GM21576 (cell line): ENCODE results near the gene CHADL.
A peak's percentile ranks its signal among the peaks of the same experiment; 100 is the strongest.
"Not testable (repeated sequence)": the region's sequence is repeated elsewhere in the genome, so short reads cannot be mapped to it uniquely, and the experiment has no call there.

ENCODE experiments used
- ATAC-seq: cut with Tn5 transposase; IDR thresholded peaks from one replicate; pipeline ENCODE4 v1.9.1; 2021; ENCODE audit warnings: mild to moderate bottlenecking, moderate library complexity; ENCODE audit not compliant: unreplicated experiment

Gene CHADL, protein sequence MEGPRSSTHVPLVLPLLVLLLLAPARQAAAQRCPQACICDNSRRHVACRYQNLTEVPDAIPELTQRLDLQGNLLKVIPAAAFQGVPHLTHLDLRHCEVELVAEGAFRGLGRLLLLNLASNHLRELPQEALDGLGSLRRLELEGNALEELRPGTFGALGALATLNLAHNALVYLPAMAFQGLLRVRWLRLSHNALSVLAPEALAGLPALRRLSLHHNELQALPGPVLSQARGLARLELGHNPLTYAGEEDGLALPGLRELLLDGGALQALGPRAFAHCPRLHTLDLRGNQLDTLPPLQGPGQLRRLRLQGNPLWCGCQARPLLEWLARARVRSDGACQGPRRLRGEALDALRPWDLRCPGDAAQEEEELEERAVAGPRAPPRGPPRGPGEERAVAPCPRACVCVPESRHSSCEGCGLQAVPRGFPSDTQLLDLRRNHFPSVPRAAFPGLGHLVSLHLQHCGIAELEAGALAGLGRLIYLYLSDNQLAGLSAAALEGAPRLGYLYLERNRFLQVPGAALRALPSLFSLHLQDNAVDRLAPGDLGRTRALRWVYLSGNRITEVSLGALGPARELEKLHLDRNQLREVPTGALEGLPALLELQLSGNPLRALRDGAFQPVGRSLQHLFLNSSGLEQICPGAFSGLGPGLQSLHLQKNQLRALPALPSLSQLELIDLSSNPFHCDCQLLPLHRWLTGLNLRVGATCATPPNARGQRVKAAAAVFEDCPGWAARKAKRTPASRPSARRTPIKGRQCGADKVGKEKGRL

DNA sequence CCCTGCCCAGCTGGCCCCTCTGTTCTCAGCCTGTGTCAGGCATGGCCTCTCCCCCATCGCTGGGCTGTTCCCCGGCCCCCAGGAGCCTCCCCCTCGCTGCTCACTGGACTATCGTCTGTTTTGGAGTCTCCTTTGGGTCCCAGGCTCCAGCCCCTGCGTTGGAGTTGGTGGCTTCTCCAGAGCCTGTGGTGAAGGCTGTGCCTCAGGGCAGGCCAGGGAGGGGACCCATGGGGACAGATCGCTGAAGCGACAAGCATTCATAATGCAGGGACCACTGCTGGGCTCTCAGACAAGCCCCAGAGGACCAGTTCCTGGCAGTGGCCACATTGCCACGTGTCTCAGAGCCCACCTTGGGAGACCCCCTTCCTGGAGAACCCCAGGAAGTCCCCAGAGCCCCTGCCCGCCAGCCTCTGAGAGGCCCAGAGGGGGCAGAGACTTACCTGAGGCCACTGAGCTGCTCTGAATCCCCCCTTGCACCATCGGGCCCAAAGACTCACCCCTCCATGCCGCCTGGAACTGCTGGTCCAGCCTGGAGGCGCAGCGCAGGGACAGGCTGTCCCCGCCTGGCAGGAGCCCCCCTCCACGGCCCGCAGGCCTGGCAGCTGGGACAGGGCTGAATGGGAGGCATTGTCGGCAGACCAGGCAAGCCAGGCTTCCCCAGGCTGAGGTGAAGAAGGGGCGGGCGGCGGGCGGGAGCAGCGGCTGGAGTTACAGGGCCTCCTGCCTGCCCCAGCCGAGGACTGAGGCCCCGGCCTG lies at the start of gene CHADL:
Gene CHADL, minus strand, starts transcription at position 555 of the 756 bp plus-strand sequence. Its CDS starts 50 bp downstream, at position 505.
- no peak for ATAC-seq

DNA sequence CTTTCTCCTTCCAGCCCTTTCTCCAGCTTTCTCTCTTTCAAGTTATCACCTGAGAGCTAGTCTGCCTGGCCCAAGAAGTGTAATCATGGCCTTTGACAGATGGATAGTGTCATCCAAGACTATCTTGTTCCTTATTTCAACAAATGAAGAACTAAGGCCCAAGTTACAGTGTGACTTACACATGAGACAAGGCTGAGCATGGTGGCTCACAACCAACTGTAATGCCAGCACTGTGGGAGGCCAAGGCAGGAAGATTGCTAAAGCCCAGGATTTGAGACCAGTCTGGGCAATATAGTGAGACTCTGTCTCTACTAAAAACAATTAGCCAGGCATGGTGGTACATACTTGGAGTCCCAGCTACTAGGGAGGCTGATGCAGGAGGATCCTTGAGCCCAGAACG lies 48.9 kb upstream of the CHADL start:
- ATAC-seq = no peak

DNA sequence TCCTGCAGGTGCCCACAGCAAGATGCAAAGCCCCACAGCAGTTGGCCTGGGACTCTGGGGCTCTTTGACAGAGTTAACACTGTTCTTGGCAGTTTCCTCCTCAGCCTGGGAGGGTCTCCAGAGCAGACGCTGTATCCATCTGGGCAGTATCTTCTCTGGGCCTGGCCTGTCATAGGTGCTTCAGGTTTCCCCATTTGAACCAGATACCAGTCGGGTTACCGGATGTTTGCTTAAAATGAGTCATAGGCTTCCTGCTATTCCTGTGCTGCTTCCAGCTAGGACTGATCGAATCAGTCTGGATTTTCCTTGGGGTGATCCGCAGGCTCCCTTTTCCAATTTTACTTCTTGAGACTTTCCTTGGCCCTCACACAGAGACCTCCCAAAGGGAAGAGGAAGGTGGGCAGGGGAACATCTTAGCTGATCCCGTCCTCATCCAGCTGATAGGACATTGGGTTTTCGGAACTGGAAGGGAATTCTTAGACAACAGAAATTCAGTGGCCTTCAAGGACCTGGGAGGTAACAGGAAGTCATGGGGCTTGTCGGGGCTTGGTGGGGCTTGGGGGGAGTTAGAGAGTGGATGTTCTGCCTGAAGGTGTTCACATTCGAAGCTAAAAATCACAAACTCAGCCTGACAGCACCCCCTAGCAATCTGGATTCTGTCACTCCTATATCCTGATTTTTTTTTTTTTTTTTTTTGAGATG lies 47.7 kb upstream of the CHADL start:
- no peak for ATAC-seq

DNA sequence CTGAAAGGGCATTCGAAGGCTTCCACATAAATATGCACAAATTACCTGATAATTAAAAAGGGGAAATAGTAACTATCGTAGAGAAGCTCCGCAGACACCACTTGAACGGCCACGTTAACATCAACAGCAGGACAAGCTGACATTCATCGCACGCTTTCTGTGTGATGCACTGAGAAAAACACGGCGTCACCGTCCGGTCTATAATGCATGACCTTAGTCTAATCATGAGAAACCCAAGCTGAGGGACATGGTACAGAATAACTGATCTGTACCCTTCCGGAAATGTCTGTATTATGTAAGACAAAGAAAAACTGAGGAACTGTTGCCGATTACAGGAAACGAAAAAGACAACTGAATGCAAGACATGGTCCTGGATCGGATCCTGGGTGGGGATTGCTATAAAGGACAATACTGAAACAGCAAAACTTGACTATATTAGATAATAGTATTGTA lies 45.9 kb upstream of the CHADL start:
- ATAC-seq = peak; percentile 13

DNA sequence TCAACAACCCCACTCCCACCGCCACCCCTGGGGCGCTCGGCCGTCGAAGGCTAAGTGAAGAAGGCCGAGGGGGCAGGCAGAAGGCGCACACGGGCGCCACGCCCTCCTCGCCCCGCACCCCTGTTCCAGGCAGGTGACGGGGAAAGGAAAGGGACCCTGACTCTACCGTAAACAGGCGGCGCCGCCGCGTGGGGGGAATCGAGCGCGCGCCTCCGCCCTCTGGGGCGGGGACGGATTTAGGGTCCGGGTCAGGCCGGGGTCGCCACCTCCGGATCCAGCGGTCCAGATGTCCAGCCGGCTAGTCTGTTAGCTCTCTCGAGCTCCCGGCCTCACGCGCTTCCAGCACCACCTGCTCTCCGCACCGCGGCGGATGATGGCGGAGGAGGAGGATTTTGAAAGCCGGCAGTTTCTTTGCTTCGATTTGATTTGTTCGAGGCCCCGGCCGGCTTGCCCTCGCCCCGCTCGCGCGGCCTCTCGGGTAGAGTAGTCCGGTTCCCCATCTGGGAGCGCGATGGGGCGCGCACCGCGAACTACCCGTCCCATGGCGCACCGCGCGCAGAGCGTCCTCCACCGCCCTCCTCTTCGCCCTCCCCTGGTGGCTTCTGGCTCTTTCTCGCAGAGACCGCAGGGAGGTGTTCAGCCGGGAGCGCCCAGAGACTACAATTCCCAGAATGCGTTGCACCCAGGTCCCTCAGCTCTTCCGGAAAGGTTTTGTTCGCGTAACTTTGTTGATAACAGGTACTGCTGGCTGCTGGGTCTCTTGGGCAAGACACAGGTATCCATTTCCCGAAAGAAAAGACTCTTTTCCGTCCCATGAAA lies 45.3 kb upstream of the CHADL start, which contains the start of gene RANGAP1:
Gene RANGAP1, minus strand, starts transcription at position 368 of the 819 bp plus-strand sequence. CDS start 5,143 bp downstream, outside the sequence.
- peak; percentile 82 for ATAC-seq

DNA sequence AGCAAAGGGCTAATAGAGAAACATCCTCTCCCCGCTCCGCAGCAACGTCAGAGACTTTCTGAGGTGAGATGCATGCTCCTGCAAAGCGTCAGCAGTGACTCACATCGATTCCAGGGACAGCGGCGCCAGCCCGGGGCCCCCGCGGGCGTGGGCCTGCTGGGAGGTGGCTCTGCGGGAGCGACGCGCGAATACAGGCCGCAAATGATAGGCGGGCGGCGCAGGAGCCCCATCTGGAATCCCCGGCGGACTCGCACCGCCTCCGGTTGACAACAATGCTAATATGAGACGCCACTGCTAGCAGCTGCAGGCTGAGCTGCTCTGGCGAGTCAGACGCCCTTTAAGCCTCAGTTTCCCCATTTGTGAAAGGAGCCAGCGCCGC lies 44.7 kb upstream of the CHADL start:
- ATAC-seq = peak; percentile 16

DNA sequence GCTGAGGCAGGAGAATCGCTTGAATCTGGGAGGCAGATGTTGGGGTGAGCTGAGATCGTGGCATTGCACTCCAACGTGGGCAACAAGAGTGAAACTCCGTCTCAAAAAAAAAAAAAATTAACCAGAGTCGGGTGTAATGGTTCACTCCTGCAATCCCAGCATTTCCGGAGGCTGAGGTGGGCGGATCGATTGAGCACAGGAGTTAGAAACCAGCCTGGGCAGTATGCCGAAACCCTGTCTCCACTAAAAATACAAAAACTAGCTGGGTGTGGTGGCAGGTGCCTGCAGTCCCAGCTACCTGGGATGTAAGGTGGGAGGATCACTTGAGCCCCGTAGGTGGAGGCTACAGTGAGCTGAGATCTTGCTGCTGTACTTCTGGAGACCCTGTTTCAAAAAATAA lies 43.7 kb upstream of the CHADL start:
- ATAC-seq = no peak

DNA sequence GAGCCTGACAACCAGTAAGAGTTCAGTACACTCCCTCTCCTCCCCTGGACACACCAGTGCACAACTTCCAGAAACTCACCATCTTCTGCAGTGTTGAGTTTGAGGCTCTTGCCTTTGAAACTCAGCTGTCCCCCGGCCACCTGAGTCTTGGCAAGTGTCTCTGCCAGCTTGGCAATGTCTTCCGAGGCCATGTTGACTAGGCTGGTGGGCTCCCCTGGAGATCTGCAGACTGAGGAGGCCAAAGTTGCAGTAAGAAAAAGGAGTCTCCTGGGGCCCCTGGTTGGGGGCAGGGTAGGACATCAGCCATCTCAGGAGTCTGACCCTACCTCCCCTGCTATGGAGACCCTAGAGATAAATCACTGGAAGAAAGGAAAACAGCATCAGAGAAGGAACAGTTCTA lies 40.1 kb upstream of the CHADL start:
- ATAC-seq = no peak

DNA sequence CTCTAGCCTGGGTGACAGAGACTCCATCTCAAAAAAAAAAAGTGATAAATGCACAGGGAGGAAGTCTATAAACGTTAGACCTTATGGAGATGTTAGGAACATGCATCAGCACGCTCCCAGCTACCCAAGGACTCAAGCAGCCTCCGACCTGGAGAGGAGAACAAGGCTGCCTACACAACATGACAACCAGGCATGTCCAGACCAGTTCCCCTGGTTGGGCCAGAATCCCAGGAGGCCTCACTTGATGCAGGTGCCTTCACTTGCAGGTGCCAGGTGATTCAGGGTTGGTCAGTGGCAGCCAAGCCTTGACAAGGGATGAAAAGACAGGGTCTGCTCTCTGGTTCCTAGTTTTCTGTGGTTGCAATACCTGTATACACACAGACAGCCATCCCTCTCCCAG lies 39.3 kb upstream of the CHADL start:
- no peak for ATAC-seq

DNA sequence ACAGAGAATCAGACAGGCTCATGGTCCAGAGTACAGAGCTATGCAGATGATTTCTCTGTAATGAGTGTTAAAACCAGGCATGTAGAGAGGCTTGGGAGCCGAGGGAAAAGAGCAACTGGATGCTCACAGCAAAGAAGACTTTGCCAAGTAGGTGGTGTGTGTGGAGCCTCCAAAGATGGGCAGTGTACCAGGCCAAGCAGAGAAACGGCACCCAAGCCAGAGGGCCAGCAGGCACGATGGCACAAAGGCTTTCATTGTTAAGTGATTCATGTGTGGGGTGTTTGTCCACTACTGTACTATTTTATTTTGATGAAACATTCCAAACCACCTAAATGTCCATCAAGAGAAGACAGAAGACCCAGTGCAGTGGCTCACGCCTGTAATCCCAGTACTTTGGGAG lies 34.1 kb upstream of the CHADL start:
- ATAC-seq = no peak

DNA sequence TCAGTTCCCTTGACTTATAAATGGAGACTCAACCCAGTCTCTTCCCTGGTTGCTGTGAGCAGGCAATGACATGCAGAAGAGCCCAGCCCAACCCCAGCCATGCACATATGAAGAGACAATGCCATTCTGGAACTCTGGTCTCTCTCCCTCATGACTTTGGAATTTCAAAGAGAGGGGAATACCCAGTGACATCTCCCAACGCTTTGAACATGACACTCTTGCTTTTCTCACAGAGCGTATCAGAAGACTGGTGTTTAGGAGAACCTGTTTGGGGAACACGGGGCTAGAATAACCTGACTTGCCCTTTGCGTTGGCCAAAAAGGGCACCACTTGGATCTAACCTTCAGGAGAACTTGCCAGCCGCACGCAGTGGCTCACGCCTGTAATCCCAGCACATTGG lies 32.4 kb upstream of the CHADL start:
- ATAC-seq = no peak

DNA sequence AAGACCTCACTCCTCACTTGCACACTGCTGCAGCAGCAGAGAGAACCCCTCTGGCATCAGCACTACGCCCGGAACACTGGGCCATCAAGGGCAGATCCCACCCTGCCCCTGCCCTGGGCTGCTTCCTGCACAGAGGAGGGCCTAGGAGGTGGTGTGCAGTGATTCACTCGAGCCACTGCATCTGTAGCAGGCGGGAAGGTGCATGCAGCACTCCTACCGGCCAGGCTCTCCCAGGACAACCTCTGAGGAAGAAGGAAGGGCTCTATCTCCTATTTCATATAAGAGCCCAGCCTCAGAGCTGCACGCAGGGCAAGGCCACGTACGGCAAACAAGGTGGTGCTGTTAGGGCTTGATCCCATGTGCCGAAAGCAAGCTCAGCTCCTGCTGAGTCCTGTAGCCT lies 31.1 kb upstream of the CHADL start:
- no peak for ATAC-seq

DNA sequence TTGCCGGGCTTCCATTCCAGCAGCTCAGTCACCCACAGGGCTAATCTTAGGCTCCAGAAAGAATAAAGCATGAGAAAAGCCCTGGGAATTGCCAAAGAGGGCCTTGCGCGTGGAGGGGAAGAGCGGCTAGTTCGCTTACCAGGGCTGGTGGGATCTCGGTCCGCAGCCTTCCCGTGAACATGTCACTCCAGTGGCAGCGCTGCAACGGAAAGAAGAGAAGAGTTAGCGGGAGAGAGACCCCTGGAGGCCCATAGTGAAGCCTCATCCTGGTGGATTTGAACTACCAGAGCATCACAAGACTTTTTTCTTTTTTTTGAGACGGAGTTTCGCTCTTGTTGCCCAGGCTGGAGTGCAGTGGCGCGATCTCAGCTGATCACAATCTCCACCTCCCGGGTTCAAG lies 27.2 kb upstream of the CHADL start:
- ATAC-seq = no peak

DNA sequence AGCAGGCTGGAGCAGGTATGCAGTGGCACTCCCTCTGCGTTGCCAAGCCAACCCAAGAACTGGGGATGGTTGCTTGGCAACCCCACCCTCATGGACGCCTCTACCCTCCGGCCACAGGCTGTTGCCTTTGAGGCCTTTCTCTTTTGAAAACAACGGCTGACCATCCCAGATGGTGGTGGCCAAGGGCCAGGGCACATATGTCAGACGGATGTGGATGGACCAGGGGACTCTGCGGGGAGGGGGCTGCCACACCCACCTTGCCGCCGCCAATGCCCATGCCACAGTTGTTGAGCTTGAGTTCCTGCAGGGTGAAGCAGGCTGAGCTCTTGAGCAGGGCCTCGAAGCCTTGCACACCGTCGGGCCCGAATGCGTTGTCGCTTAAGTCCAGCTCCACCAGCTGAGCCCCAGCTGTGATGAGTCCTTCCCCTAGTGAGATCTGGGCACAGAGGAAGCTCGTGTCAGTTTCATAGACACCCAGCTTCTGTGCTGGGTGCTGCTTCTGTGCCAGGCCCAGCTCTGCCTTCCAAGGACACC lies 23.7 kb upstream of the CHADL start:
- ATAC-seq = no peak

DNA sequence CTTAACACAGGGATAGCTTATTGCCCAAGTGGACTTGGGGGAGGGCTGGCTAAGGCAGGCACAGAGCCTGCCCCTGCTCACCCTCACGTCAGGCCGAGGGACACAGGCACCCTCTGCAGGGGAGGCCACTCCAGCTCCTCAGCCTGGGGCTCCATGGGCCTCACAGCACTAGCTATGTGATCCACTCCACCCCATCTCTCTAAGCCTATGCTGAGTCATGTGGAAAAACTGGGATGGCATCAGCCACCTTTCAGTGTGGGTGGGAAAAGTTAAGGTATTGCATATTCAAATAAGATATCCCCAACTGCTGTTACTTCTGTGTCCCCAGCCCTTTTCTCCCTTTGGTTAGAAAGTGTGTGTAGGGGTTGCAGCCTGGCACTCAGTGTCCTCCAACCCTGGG lies 23.0 kb upstream of the CHADL start:
- ATAC-seq = no peak

DNA sequence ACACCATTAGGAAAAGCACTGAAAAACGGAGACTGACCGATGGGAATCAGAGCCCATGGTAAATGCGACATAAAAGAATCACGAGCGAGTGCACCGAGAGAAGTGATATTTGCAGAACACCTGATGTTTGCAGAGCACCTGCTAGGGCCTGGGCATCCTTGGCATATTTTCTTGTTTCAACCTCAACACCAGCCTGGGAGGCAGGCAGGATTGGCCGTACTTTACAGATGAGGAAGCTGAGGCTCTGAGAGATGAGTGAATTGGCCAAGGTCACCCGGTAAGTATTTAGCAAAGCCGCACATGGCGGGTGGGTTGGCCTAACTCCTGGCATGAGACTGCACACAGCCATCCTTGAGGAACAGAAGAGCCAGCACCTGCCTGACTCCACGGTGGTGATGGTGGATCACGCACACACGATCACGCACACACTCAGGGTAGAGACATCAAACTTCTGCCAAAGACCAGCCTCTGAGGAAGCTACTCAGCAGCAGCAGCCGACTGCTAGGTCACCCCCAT lies 21.6 kb upstream of the CHADL start:
- ATAC-seq = no peak

DNA sequence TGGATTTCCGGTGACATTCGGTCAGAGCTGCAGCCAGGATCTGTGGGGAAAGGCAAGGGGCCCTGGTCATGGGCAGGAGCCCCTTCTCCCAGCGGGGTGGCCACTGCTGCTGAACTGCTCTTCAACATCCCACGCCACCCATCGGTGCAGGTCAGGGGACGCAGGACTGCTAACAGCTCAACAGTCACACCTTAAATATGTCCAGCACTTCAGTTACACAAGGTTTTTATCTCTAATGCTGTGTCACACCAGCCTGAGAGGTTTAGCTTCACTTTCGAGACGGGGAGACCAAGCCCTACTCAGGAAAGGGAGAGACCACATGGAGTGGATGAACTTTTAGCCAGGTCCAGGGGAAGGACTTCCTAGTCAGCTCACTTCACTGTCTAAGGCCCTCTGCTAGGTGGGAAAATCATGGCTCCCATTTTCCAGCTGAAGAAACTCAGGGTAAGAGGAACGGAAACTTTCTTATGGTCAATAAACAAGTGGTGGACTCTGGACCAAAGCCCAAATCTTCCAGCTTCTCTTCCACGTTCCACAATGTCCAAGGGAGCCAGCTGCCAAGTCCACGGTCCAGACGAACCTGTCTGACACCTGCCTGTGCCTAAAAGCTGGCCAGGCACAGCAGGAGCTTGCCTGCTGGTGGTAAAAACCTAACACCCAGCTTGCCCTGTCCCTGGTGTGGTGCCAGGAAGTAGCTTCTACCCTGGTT lies 21.0 kb upstream of the CHADL start:
- no peak for ATAC-seq

DNA sequence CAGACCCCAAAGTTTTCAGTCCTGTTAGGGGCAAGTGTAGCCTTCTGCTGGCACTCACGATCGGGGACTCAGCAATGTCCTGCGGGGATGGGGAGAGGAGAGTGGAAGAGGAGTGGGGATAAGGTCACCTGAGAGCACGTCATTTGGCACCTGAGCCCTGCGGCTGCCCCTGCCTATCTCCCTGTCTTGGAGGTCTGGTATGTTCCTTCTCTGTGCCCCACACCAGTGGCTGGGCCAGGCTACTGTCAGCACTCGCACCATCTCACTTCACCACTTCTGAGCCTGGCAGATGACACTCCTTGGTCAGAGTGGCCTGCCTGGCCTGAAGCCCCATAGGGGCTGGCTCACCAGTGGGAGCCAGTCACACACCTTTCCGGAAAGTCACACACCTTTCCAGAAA lies 20.1 kb upstream of the CHADL start:
- ATAC-seq = no peak

DNA sequence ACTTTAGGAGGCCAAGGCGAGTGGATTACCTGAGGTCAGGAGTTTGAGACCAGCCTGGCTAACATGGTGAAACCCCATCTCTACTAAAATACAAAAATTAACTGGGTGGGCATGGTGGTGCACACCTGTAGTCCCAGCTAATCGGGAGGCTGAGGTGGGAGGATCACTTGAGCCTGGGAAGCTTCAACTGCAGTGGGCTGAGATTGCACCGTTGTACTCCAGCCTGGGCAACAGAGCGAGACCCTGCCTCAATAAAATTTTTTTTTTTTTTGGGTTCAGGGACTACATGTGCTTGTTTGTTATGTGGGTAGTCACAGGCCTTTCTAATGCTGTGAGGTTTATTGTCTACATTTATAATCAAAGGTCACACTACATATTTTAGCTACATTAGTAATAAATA lies 19.0 kb upstream of the CHADL start:
- not testable (repeated sequence) for ATAC-seq
